ENCODE data around the gene DNAJC28. TPM values are rescaled to one million over a fixed set of nuclear protein-coding genes. Genes with fewer than 3 reads are reported as not detected.

The DNAJC28 gene
- total and polyA plus RNA-seq, 4 donors: 0.74 to 1.6 (median 1.3) TPM

GRCh38 chr21:33492571-33492970 is 1.1 kb upstream of the DNAJC28 start:
- H3K9ac ChIP-seq (ENCODE audit: insufficient read depth in 1 of 2, low read length in 2 of 2): no peak overlapping the region
- peak in 2 of 3 donors; percentile 61 to 72 for DNase-seq
- H3K27me3 ChIP-seq (ENCODE audit: control insufficient read depth in 3 of 3, insufficient read depth in 3 of 3, low read length in 2 of 3): no peaks in the 10 kb centered on the region
- no peaks in the 10 kb centered on the region for H3K9me3 ChIP-seq (ENCODE audit: control insufficient read depth in 4 of 4, insufficient read depth in 3 of 4, low read length in 3 of 4)
- TF ChIP-seq CTCF (IDR thresholded peaks at IDR 0.05; ENCODE audit: control extremely low read depth, extremely low read depth): no peak
- no peak overlapping the region for H3K4me3 ChIP-seq
- H3K36me3 ChIP-seq (ENCODE audit: control insufficient read depth in 4 of 4, insufficient read depth in 4 of 4, low read length in 4 of 4): no peaks in the 10 kb centered on the region
- no peak for ATAC-seq (ENCODE audit: insufficient read depth, low FRiP score)
- peaks cover 0 to 13% (median 0%) of the 10 kb centered on the region in 5 donors for H3K4me1 ChIP-seq (ENCODE audit: control insufficient read depth in 5 of 5, insufficient read depth in 5 of 5, low read length in 5 of 5)
- 50 to 53% methylated on average over 2 of the region's 2 CpGs for WGBS, 2 donors
- no peak overlapping the region for H3K27ac ChIP-seq (ENCODE audit: low read depth in 1 of 2, low read length in 1 of 2)

GRCh38 chr21:33490991-33491372 is 534 bp downstream of the DNAJC28 start:
- H3K9ac ChIP-seq (ENCODE audit: insufficient read depth in 1 of 2, low read length in 2 of 2): peak overlapping the region in 1 of 2 donors; percentile 89
- 11 to 17% methylated on average over 12 of the region's 12 CpGs for WGBS, 2 donors
- no peaks in the 10 kb centered on the region for H3K27me3 ChIP-seq (ENCODE audit: control insufficient read depth in 3 of 3, insufficient read depth in 3 of 3, low read length in 2 of 3)
- H3K27ac ChIP-seq (ENCODE audit: low read depth in 1 of 2, low read length in 1 of 2): peak overlapping the region; percentile 65 to 82
- ATAC-seq (ENCODE audit: insufficient read depth, low FRiP score) (no peak), DNase-seq (no peak)
- H3K36me3 ChIP-seq (ENCODE audit: control insufficient read depth in 4 of 4, insufficient read depth in 4 of 4, low read length in 4 of 4): no peaks in the 10 kb centered on the region
- peaks cover 0 to 13% (median 0%) of the 10 kb centered on the region in 5 donors for H3K4me1 ChIP-seq (ENCODE audit: control insufficient read depth in 5 of 5, insufficient read depth in 5 of 5, low read length in 5 of 5)
- no peaks in the 10 kb centered on the region for H3K9me3 ChIP-seq (ENCODE audit: control insufficient read depth in 4 of 4, insufficient read depth in 3 of 4, low read length in 3 of 4)
- TF ChIP-seq CTCF (IDR thresholded peaks at IDR 0.05; ENCODE audit: control extremely low read depth, extremely low read depth): no peak
- H3K4me3 ChIP-seq: peak overlapping the region; percentile 51

- no peaks in the 10 kb centered on the region for H3K9me3 ChIP-seq (ENCODE audit: control insufficient read depth in 4 of 4, insufficient read depth in 3 of 4, low read length in 3 of 4)
- H3K9ac ChIP-seq (ENCODE audit: insufficient read depth in 1 of 2, low read length in 2 of 2): no peak overlapping the region
- H3K27me3 ChIP-seq (ENCODE audit: control insufficient read depth in 3 of 3, insufficient read depth in 3 of 3, low read length in 2 of 3): no peaks in the 10 kb centered on the region
- WGBS, 2 donors: 93 to 96% methylated on average over 4 of the region's 4 CpGs
- no peak overlapping the region for H3K4me3 ChIP-seq
- H3K27ac ChIP-seq (ENCODE audit: low read depth in 1 of 2, low read length in 1 of 2): no peak overlapping the region
- no peak for TF ChIP-seq CTCF (IDR thresholded peaks at IDR 0.05; ENCODE audit: control extremely low read depth, extremely low read depth)
- H3K36me3 ChIP-seq (ENCODE audit: control insufficient read depth in 4 of 4, insufficient read depth in 4 of 4, low read length in 4 of 4): no peaks in the 10 kb centered on the region
- no peak for ATAC-seq (ENCODE audit: insufficient read depth, low FRiP score)
- DNase-seq: no peak
- H3K4me1 ChIP-seq (ENCODE audit: control insufficient read depth in 5 of 5, insufficient read depth in 5 of 5, low read length in 5 of 5): peaks cover 0 to 13% (median 0%) of the 10 kb centered on the region in 5 donors
These were observed 2.6 kb downstream of the DNAJC28 start for GRCh38 chr21:33488936-33489335.

GRCh38 chr21:33487996-33488395 is 3.5 kb downstream of the DNAJC28 start:
- DNase-seq (no peak), ATAC-seq (ENCODE audit: insufficient read depth, low FRiP score) (no peak)
- H3K4me3 ChIP-seq: no peak overlapping the region
- no peaks in the 10 kb centered on the region for H3K36me3 ChIP-seq (ENCODE audit: control insufficient read depth in 4 of 4, insufficient read depth in 4 of 4, low read length in 4 of 4)
- no peak overlapping the region for H3K9ac ChIP-seq (ENCODE audit: insufficient read depth in 1 of 2, low read length in 2 of 2)
- H3K9me3 ChIP-seq (ENCODE audit: control insufficient read depth in 4 of 4, insufficient read depth in 3 of 4, low read length in 3 of 4): no peaks in the 10 kb centered on the region
- no peak for TF ChIP-seq CTCF (IDR thresholded peaks at IDR 0.05; ENCODE audit: control extremely low read depth, extremely low read depth)
- H3K4me1 ChIP-seq (ENCODE audit: control insufficient read depth in 5 of 5, insufficient read depth in 5 of 5, low read length in 5 of 5): peaks cover 0 to 13% (median 0%) of the 10 kb centered on the region in 5 donors
- 97 to 99% methylated on average over 5 of the region's 5 CpGs for WGBS, 2 donors
- no peaks in the 10 kb centered on the region for H3K27me3 ChIP-seq (ENCODE audit: control insufficient read depth in 3 of 3, insufficient read depth in 3 of 3, low read length in 2 of 3)
- H3K27ac ChIP-seq (ENCODE audit: low read depth in 1 of 2, low read length in 1 of 2): no peak overlapping the region
